Endothelial cell of umbilical vein (primary cell): ENCODE data around the gene TH. TPM values are rescaled to one million over a fixed set of nuclear protein-coding genes. Genes with fewer than 3 reads are reported as not detected.

Source experiments
- BruUV-seq: library from RNA; stranded (reverse); fragments of 400-500 nt; replicated peaks from 2 replicates; lab custom pipeline; 2021; lab: Mats Ljungman, UMichigan
- CTCF ChIA-PET: fragments of 300-600, 350-600 bp; sonication (Branson Sonifier 250); formaldehyde crosslinking; loops from one replicate; lab custom pipeline; 2021; ENCODE audit warnings: antibody characterized with exemption, inconsistent platforms; lab: Charles Lee
- POLR2A ChIA-PET: fragments of 300-600, 350-600 bp; sonication (Branson Sonifier 250); formaldehyde crosslinking; loops from one replicate; lab custom pipeline; 2021; ENCODE audit warnings: antibody characterized with exemption, inconsistent platforms; lab: Charles Lee
- DNase-seq: peaks from one replicate; pipeline ENCODE4 v3.0.0-alpha.2; 2011; ENCODE audit warnings: low read depth, low spot score
- FAIRE-seq: peaks from 2 replicates; lab custom pipeline; 2011; peaks lifted over from hg19 to GRCh38; lab: Jason Lieb, UNC
- H2AFZ ChIP-seq: 2 replicates; pipeline ENCODE4 v1.6.0; 2012; ENCODE audit warnings: low read depth, low read length, control low read depth, inconsistent platforms
- H3K27ac ChIP-seq: 2 replicates; pipeline ENCODE4 v1.5.1; 2011; ENCODE audit warnings: low read depth, mild to moderate bottlenecking, control low read depth, low read length, moderate library complexity; ENCODE audit not compliant: insufficient read depth
- H3K27me3 ChIP-seq, 2 experiments: 2 replicates each; pipeline versions ENCODE4 v1.6.0 to v1.6.1; 2011; ENCODE audit warnings: low read length in 2 of 2, mixed read lengths in 1 of 2; ENCODE audit not compliant: control insufficient read depth in 2 of 2, insufficient read depth in 2 of 2
- H3K36me3 ChIP-seq, 2 experiments: 2 replicates in 1 of 2; 3 replicates in 1 of 2; pipeline ENCODE4 v1.5.1; 2011; ENCODE audit warnings: low read length in 2 of 2, mild to moderate bottlenecking in 1 of 2, moderate library complexity in 1 of 2; ENCODE audit not compliant: control insufficient read depth in 2 of 2, insufficient read depth in 2 of 2; ENCODE audit errors: extremely low read depth in 1 of 2
- H3K4me1 ChIP-seq: 3 replicates; pipeline ENCODE4 v1.5.1; 2011; ENCODE audit warnings: mild to moderate bottlenecking, low read length; ENCODE audit not compliant: control insufficient read depth, insufficient read depth; ENCODE audit errors: extremely low read depth
- H3K4me2 ChIP-seq: 2 replicates; pipeline ENCODE4 v1.6.1; 2011; ENCODE audit warnings: low read length, control low read depth, mixed read lengths; ENCODE audit not compliant: insufficient read depth
- H3K4me3 ChIP-seq, 3 experiments: fragments of 200-600 bp in 1 of 3; sonication (generic), shearing (Covaris generic) in 1 of 3; replicated peaks in 1 of 3; 2 replicates each; pipeline ENCODE4 v1.5.1; 2011 to 2016; ENCODE audit warnings: control low read depth in 3 of 3, low read length in 3 of 3, mild to moderate bottlenecking in 2 of 3, inconsistent platforms in 1 of 3, low read depth in 1 of 3, moderate library complexity in 1 of 3; ENCODE audit not compliant: insufficient read depth in 1 of 3
- H3K79me2 ChIP-seq: 2 replicates; pipeline ENCODE4 v1.6.0; 2012; ENCODE audit warnings: low read length, inconsistent platforms; ENCODE audit not compliant: control insufficient read depth, insufficient read depth
- H3K9ac ChIP-seq: replicated peaks from 2 replicates; pipeline ENCODE3; 2011; ENCODE audit warnings: low read length, control low read depth; ENCODE audit not compliant: insufficient read depth; ENCODE audit errors: extremely low read depth
- H3K9me1 ChIP-seq: replicated peaks from 3 replicates; pipeline ENCODE4 v1.6.0; 2011; ENCODE audit warnings: mild to moderate bottlenecking, low read length; ENCODE audit not compliant: control insufficient read depth, insufficient read depth; ENCODE audit errors: extremely low read depth
- H3K9me3 ChIP-seq: replicated peaks from 2 replicates; pipeline ENCODE4 v1.5.1; 2012; ENCODE audit warnings: low read length, inconsistent platforms; ENCODE audit not compliant: control insufficient read depth, insufficient read depth
- H4K20me1 ChIP-seq: replicated peaks from 2 replicates; pipeline ENCODE3; 2011; ENCODE audit warnings: mild to moderate bottlenecking, low read length; ENCODE audit not compliant: control insufficient read depth, insufficient read depth; ENCODE audit errors: extremely low read depth
- EZH2 ChIP-seq: IDR thresholded peaks from 2 replicates; pipeline ENCODE4 v1.6.1; 2012; ENCODE audit warnings: borderline replicate concordance, low read depth, mild to moderate bottlenecking, moderate library complexity, low read length, inconsistent platforms; ENCODE audit not compliant: severe bottlenecking
- FOS ChIP-seq: IDR thresholded peaks from 2 replicates; pipeline ENCODE4 v1.6.1; 2011; ENCODE audit warnings: mild to moderate bottlenecking, low read length, moderate library complexity, borderline replicate concordance; ENCODE audit not compliant: insufficient read depth
- GATA2 ChIP-seq: IDR thresholded peaks from 2 replicates; pipeline ENCODE4 v1.7.0; 2011; ENCODE audit warnings: low read depth, mild to moderate bottlenecking, moderate library complexity, mixed read lengths, low read length; ENCODE audit not compliant: insufficient read length, insufficient read depth
- JUN ChIP-seq: IDR thresholded peaks from 2 replicates; pipeline ENCODE4 v1.6.1; 2011; ENCODE audit warnings: borderline replicate concordance, low read depth; ENCODE audit not compliant: insufficient read length, insufficient read depth
- MYC ChIP-seq: IDR thresholded peaks from one replicate; pipeline ENCODE4 v1.6.1; 2011; ENCODE audit warnings: mild to moderate bottlenecking, low read depth, low read length
- POLR2A ChIP-seq: IDR thresholded peaks from 2 replicates; pipeline ENCODE4 v1.6.1; 2012; ENCODE audit warnings: low read depth, mild to moderate bottlenecking, control low read depth, low read length
- POLR2AphosphoS5 ChIP-seq: IDR thresholded peaks from 2 replicates; pipeline ENCODE4 v1.6.1; 2012; ENCODE audit warnings: low read depth, mild to moderate bottlenecking, control low read depth, low read length, moderate library complexity; ENCODE audit not compliant: insufficient read depth
- dilution Hi-C: fragments of 300-500 bp; cut with MboI; formaldehyde crosslinking; loops from one replicate; pipeline ENCODE4 v1.15.0; 2019; ENCODE audit warnings: low sequenced_read_pairs; ENCODE audit not compliant: extremely low pct_ligation_motif_present
- intact Hi-C: fragments of 100-400 bp; cut with micrococcal nuclease; formaldehyde crosslinking; loops from one replicate; pipeline ENCODE4 v1.10.0; 2022
- polyA plus RNA-seq, 4 experiments: library from polyadenylated mRNA; depleted of rRNA in 3 of 4; stranded (reverse) in 3 of 4; unstranded in 1 of 4; fragments of >200 nt; gene quantifications; 2 replicates each; pipeline versions ENCODE4 v1.2.1 to v1.2.3, GENCODE V29; 2011 to 2012; ENCODE audit warnings: missing spikeins in 1 of 4
- total RNA-seq: library from RNA; stranded (reverse); gene quantifications from 2 replicates; pipeline ENCODE4 v1.2.3, GENCODE V29; 2021
- TF ChIP-seq, protein P1 (sequence below), 2 donors: IDR thresholded peaks; 1 replicate in 1 of 2; 2 replicates in 1 of 2; pipeline ENCODE4 v1.5.1; 2011; ENCODE audit warnings: low read length in 2 of 2, mild to moderate bottlenecking in 2 of 2, moderate library complexity in 2 of 2, control low read depth in 1 of 2, inconsistent platforms in 1 of 2, low read depth in 1 of 2; ENCODE audit not compliant: insufficient read depth in 1 of 2; ENCODE audit errors: extremely low read depth in 1 of 2
- TF ChIP-seq, protein P2 (sequence below): IDR thresholded peaks from 2 replicates; pipeline ENCODE4 v1.6.1; 2011; ENCODE audit not compliant: insufficient read depth, insufficient read length

Gene TH
- total and polyA plus RNA-seq, 2 donors (not counting 3 experiments of a cell fraction or from before 2014, with no cell fraction given) = not detected

DNA sequence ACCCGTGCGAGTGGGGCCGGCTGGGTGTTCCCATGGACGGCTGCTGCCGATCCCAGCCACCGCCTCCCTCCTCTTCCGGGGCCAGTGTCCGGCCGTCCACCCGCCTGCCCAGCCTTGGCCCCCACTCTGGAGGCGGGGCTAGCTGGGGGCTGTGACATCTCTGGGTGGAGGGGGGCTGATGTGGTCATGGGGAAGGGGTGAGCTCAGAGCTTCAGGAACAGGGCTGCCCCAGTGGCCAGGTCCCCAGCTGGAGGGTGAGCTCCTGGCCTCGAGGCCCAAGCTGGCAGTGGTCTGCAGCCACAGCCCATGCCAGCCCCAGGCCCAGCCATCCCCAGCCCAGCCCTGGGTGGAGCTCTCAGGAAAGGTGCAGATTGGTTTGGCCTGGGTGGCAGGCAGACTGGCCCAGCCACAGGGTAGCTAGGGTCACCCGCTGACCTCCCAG is 13.3 kb downstream of the TH start:
- dilution Hi-C loops = no loop called here
- DNase-seq (no peak), FAIRE-seq (no peak)
- ChIA-PET POLR2A (no interaction called here), CTCF (interaction anchor here (1.2 to 12.6 kb wide), 8 partner anchors 18 to 507 kb away, joined by 3 to 262 read pairs (median 8); no protein-coding TSS in a partner anchor)
- TF ChIP-seq GATA2 (no peak), JUN (no peak), POLR2A (no peak), EZH2 (no peak), MYC (no peak), POLR2AphosphoS5 (no peak), FOS (no peak)
- TF ChIP-seq, protein P1, sequence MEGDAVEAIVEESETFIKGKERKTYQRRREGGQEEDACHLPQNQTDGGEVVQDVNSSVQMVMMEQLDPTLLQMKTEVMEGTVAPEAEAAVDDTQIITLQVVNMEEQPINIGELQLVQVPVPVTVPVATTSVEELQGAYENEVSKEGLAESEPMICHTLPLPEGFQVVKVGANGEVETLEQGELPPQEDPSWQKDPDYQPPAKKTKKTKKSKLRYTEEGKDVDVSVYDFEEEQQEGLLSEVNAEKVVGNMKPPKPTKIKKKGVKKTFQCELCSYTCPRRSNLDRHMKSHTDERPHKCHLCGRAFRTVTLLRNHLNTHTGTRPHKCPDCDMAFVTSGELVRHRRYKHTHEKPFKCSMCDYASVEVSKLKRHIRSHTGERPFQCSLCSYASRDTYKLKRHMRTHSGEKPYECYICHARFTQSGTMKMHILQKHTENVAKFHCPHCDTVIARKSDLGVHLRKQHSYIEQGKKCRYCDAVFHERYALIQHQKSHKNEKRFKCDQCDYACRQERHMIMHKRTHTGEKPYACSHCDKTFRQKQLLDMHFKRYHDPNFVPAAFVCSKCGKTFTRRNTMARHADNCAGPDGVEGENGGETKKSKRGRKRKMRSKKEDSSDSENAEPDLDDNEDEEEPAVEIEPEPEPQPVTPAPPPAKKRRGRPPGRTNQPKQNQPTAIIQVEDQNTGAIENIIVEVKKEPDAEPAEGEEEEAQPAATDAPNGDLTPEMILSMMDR (IDR thresholded peaks at IDR 0.05; ENCODE audit: extremely low read depth in 1 of 2, insufficient read depth in 1 of 2, low read depth in 1 of 2, low read length in 2 of 2) = no peak
- TF ChIP-seq, protein P2, sequence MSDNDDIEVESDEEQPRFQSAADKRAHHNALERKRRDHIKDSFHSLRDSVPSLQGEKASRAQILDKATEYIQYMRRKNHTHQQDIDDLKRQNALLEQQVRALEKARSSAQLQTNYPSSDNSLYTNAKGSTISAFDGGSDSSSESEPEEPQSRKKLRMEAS = no peak
- no peak overlapping the region for H3K27ac ChIP-seq
- no peaks in the 10 kb centered on the region for H4K20me1 ChIP-seq
- no peak overlapping the region for H3K4me3 ChIP-seq
- no TSS peak for BruUV-seq
- H3K9me1 ChIP-seq = no peaks in the 10 kb centered on the region
- H3K36me3 ChIP-seq = no peaks in the 10 kb centered on the region
- H3K9me3 ChIP-seq = no peaks in the 10 kb centered on the region
- intact Hi-C loops = no loop called here
- no peak overlapping the region for H3K4me2 ChIP-seq
- no peak overlapping the region for H2AFZ ChIP-seq
- no peaks in the 10 kb centered on the region for H3K79me2 ChIP-seq
- H3K27me3 ChIP-seq = no peaks in the 10 kb centered on the region
- H3K4me1 ChIP-seq = no peaks in the 10 kb centered on the region
- H3K9ac ChIP-seq = no peak overlapping the region
